HepG2 (cell line): Measurements from ENCODE around the gene PAMR1. TPM values are rescaled to one million over a fixed set of nuclear protein-coding genes. Genes with fewer than 3 reads are reported as not detected.

Experiments used
- ATAC-seq: fragments of 200-7000 bp; cut with Tn5 transposase; 3 replicates; pipeline ENCODE4 v1.9.1; 2020; ENCODE audit warnings: mild to moderate bottlenecking, moderate library complexity
- BruUV-seq: library from RNA; stranded (reverse); fragments of 400-500 nt; replicated peaks from 2 replicates; lab custom pipeline; 2021; lab: Mats Ljungman, UMichigan
- CTCF ChIA-PET: fragments of 300-600 bp; formaldehyde crosslinking; extraction: SDS; loops from one replicate; lab custom pipeline; 2021; ENCODE audit warnings: low total read pairs, inconsistent platforms, low intra/inter-chr PET ratio; lab: Yijun Ruan, JAX
- POLR2A ChIA-PET: fragments of 350-600 bp; sonication (Branson Sonifier 250); formaldehyde crosslinking; loops from one replicate; lab custom pipeline; 2020; ENCODE audit warnings: antibody characterized with exemption, inconsistent platforms; lab: Yijun Ruan, JAX
- DNase-seq: peaks from one replicate; pipeline ENCODE4 v3.0.0-alpha.2; 2015; ENCODE audit warnings: low spot score
- FAIRE-seq: peaks from 3 replicates; lab custom pipeline; 2011; peaks lifted over from hg19 to GRCh38; lab: Jason Lieb, UNC
- H2AFZ ChIP-seq: one replicate; pipeline ENCODE4 v1.6.1; 2011; ENCODE audit warnings: low read length, inconsistent platforms
- H3K27ac ChIP-seq: fragments of 300-600 bp; 3 replicates; pipeline ENCODE4 v1.8.0; 2011; ENCODE audit warnings: mixed run types, mild to moderate bottlenecking, mixed read lengths, low read length, inconsistent platforms; ENCODE audit not compliant: insufficient read depth; ENCODE audit errors: extremely low read length
- H3K27me3 ChIP-seq, 2 experiments: fragments of 200-600 bp in 1 of 2; 2 replicates in 1 of 2; 3 replicates in 1 of 2; pipeline versions ENCODE4 v1.6.0 to v1.8.0; 2011; ENCODE audit warnings: low read length in 2 of 2, mild to moderate bottlenecking in 2 of 2, moderate library complexity in 2 of 2, inconsistent platforms in 1 of 2; ENCODE audit not compliant: insufficient read depth in 2 of 2, control insufficient read depth in 1 of 2
- H3K36me3 ChIP-seq, 2 experiments: fragments of 200-600 bp in 1 of 2; replicated peaks in 1 of 2; 2 replicates in 1 of 2; 3 replicates in 1 of 2; pipeline versions ENCODE4 v1.5.1 to v1.8.0; 2011; ENCODE audit warnings: low read length in 2 of 2, inconsistent platforms in 1 of 2; ENCODE audit not compliant: insufficient read depth in 2 of 2, control insufficient read depth in 1 of 2
- H3K4me1 ChIP-seq: 2 replicates; pipeline ENCODE4 v1.5.1; 2012; ENCODE audit warnings: low read length, inconsistent platforms; ENCODE audit not compliant: insufficient read depth
- H3K4me2 ChIP-seq: 2 replicates; pipeline ENCODE4 v1.6.0; 2011; ENCODE audit warnings: low read depth, low read length, inconsistent platforms
- H3K4me3 ChIP-seq, 3 experiments: fragments of 200-600 bp in 1 of 3; sonication (generic), shearing (Covaris generic) in 1 of 3; replicated peaks in 1 of 3; 2 replicates each; pipeline ENCODE4 v1.5.1; 2011 to 2016; ENCODE audit warnings: low read length in 3 of 3, inconsistent platforms in 2 of 3, low read depth in 2 of 3, mild to moderate bottlenecking in 2 of 3, control low read depth in 1 of 3, mixed read lengths in 1 of 3; ENCODE audit not compliant: insufficient read depth in 1 of 3
- H3K79me2 ChIP-seq: one replicate; pipeline ENCODE4 v1.6.1; 2011; ENCODE audit warnings: low read length, inconsistent platforms; ENCODE audit not compliant: insufficient read depth
- H3K9ac ChIP-seq: 2 replicates; pipeline ENCODE4 v1.6.0; 2011; ENCODE audit warnings: mild to moderate bottlenecking, low read depth, low read length, inconsistent platforms; ENCODE audit not compliant: insufficient read depth
- H3K9me3 ChIP-seq: 2 replicates; pipeline ENCODE4 v1.5.1; 2012; ENCODE audit warnings: mild to moderate bottlenecking, low read length
- H4K20me1 ChIP-seq: 2 replicates; pipeline ENCODE4 v1.6.0; 2011; ENCODE audit warnings: inconsistent platforms, mild to moderate bottlenecking, low read length, moderate library complexity; ENCODE audit not compliant: insufficient read depth
- AGO1 ChIP-seq: fragments of 200-400 bp; formaldehyde crosslinking; IDR thresholded peaks from 2 replicates; pipeline ENCODE4 v1.6.1; 2017; ENCODE audit warnings: mild to moderate bottlenecking, low read depth, low read length, moderate library complexity; ENCODE audit not compliant: poor library complexity, severe bottlenecking
- BRCA1 ChIP-seq: sonication (generic); formaldehyde crosslinking; IDR thresholded peaks from 2 replicates; pipeline ENCODE4 v1.4.0; 2020; ENCODE audit warnings: missing genetic modification reagents
- E2F1 ChIP-seq: sonication (generic); formaldehyde crosslinking; IDR thresholded peaks from 2 replicates; pipeline ENCODE4 v1.5.0; 2020; ENCODE audit warnings: missing genetic modification reagents
- GZF1 ChIP-seq: sonication (generic); formaldehyde crosslinking; IDR thresholded peaks from 2 replicates; pipeline ENCODE4 v1.5.1; 2020; ENCODE audit warnings: mild to moderate bottlenecking, missing genetic modification reagents
- KDM1A ChIP-seq: IDR thresholded peaks from 2 replicates; pipeline ENCODE4 v1.6.1; 2016; ENCODE audit warnings: missing compliant biosample characterization
- MAFK ChIP-seq, 2 experiments: IDR thresholded peaks in 1 of 2; conservative IDR thresholded peaks in 1 of 2; 2 replicates each; pipeline ENCODE4 v1.6.1; 2011; ENCODE audit warnings: improper control_type of control experiment in 2 of 2, low read length in 2 of 2
- PHF20 ChIP-seq: sonication (generic); formaldehyde crosslinking; IDR thresholded peaks from 2 replicates; pipeline ENCODE4 v1.5.0; 2020; ENCODE audit warnings: mild to moderate bottlenecking, missing genetic modification reagents
- PRPF4 ChIP-seq: fragments of 200-400 bp; formaldehyde crosslinking; IDR thresholded peaks from 2 replicates; pipeline ENCODE4 v1.6.1; 2016; ENCODE audit warnings: low read length, low read depth; ENCODE audit not compliant: poor library complexity, severe bottlenecking
- TCF7L2 ChIP-seq: IDR thresholded peaks from 2 replicates; pipeline ENCODE4 v1.6.1; 2011; ENCODE audit warnings: mild to moderate bottlenecking, low read depth, low read length, moderate library complexity
- XBP1 ChIP-seq: sonication (generic); formaldehyde crosslinking; IDR thresholded peaks from 2 replicates; pipeline ENCODE4 v1.5.0; 2020; ENCODE audit warnings: missing genetic modification reagents
- ZBTB21 ChIP-seq: sonication (generic); formaldehyde crosslinking; IDR thresholded peaks from 2 replicates; pipeline ENCODE4 v1.4.0; 2020; ENCODE audit warnings: missing genetic modification reagents
- ZNF160 ChIP-seq: sonication (generic); formaldehyde crosslinking; IDR thresholded peaks from 2 replicates; pipeline ENCODE4 v1.8.0; 2022; ENCODE audit warnings: mild to moderate bottlenecking, inconsistent platforms, missing genetic modification reagents
- ZNF260 ChIP-seq: sonication (generic); formaldehyde crosslinking; IDR thresholded peaks from 2 replicates; pipeline ENCODE4 v1.4.0; 2020; ENCODE audit warnings: missing genetic modification reagents, low read depth, mild to moderate bottlenecking, borderline replicate concordance
- ZNF367 ChIP-seq: sonication (generic); formaldehyde crosslinking; IDR thresholded peaks from 2 replicates; pipeline ENCODE4 v1.4.0; 2020; ENCODE audit warnings: missing genetic modification reagents, borderline replicate concordance
- ZNF660 ChIP-seq: sonication (generic); formaldehyde crosslinking; IDR thresholded peaks from 2 replicates; pipeline ENCODE4 v1.5.1; 2020; ENCODE audit warnings: mild to moderate bottlenecking, low read depth, missing genetic modification reagents, borderline replicate concordance
- ZNF7 ChIP-seq: IDR thresholded peaks from 2 replicates; pipeline ENCODE4 v1.6.1; 2016; ENCODE audit warnings: missing biosample characterization, missing genetic modification reagents
- WGBS: methylation state at CpG from one replicate; pipeline ENCODE4 v1.1.6; 2017; ENCODE audit warnings: low lambda C conversion rate; 5-methylcytosine and 5-hydroxymethylcytosine counted together
- in situ Hi-C: cut with HindIII; loops from 2 replicates; pipeline ENCODE4 v1.10.0; 2017; ENCODE audit warnings: low pct_unique_long_range_greater_than_20kb; ENCODE audit not compliant: extremely low pct_ligation_motif_present
- intact Hi-C: fragments of 100-400 bp; cut with micrococcal nuclease; formaldehyde crosslinking; loops from one replicate; pipeline ENCODE4 v1.10.0; 2022; ENCODE audit not compliant: unreplicated experiment
- polyA plus RNA-seq, 8 experiments: library from polyadenylated mRNA; depleted of rRNA in 3 of 8; stranded (reverse) in 7 of 8; unstranded in 1 of 8; fragments of >200 nt; fragmentation: Illumina TruSeq in 4 of 8; extraction: Trizol in 4 of 8; gene quantifications; 2 replicates each; pipeline versions ENCODE4 v1.2.1 to v1.2.3, GENCODE V29; 2011 to 2016; ENCODE audit warnings: low read depth in 4 of 8, missing spikeins in 1 of 8, mixed read lengths in 1 of 8; ENCODE audit not compliant: insufficient read depth in 1 of 8
- total RNA-seq, 5 experiments: library from RNA; depleted of rRNA; stranded (reverse); fragments of >200 nt; fragmentation: Illumina TruSeq; extraction: Trizol; gene quantifications; 2 replicates each; pipeline ENCODE4 v1.2.3, GENCODE V29; 2016; ENCODE audit warnings: low read depth in 1 of 5

Gene PAMR1
- total and polyA plus RNA-seq, 2 of the 13 experiments (the other 11 are each of a cell fraction or from before 2014, with no cell fraction given): not detected

GRCh38 chr11:35523861-35524260 is 1.6 kb downstream of the PAMR1 start:
- Histone ChIP-seq H3K4me3 (no peak overlapping the region), H3K27me3 (peaks cover 7 to 45% of the 10 kb centered on the region in 2 experiments), H3K9me3 (no peaks in the 10 kb centered on the region), H3K9ac (no peak overlapping the region), H3K27ac (no peak overlapping the region), H3K4me2 (no peak overlapping the region), H3K4me1 (no peaks in the 10 kb centered on the region), H3K79me2 (no peaks in the 10 kb centered on the region), H2AFZ (no peak overlapping the region), H3K36me3 (no peaks in the 10 kb centered on the region), H4K20me1 (no peaks in the 10 kb centered on the region)
- ChIA-PET POLR2A (no interaction called here), CTCF (no interaction called here)
- FAIRE-seq (no peak), ATAC-seq (no peak), DNase-seq (no peak)
- TF ChIP-seq KDM1A (CRISPR knock-in tag): no peak
- TF ChIP-seq MAFK (conservative IDR thresholded peaks at IDR 0.05 in 1 of 2, IDR thresholded peaks at IDR 0.05 in 1 of 2; ENCODE audit: low read length in 2 of 2): no peak
- no peak for TF ChIP-seq PHF20 (CRISPR knock-in tag)
- TF ChIP-seq PRPF4: no peak
- TF ChIP-seq GZF1 (CRISPR knock-in tag): no peak
- no peak for TF ChIP-seq ZNF160 (CRISPR knock-in tag)
- TF ChIP-seq ZBTB21: no peak
- TF ChIP-seq ZNF367 (CRISPR knock-in tag): no peak
- TF ChIP-seq BRCA1: no peak
- TF ChIP-seq ZNF260 (CRISPR knock-in tag): no peak
- no peak for TF ChIP-seq ZNF7
- no peak for TF ChIP-seq XBP1 (CRISPR knock-in tag)
- no peak for TF ChIP-seq ZNF660
- no peak for TF ChIP-seq E2F1
- no peak for TF ChIP-seq TCF7L2
- no peak for TF ChIP-seq AGO1
- in situ Hi-C loops: no loop called here
- BruUV-seq: no TSS peak
- intact Hi-C loops: no loop called here
- 21% methylated on average over 5 of the region's 5 CpGs for WGBS
